ENCODE data around the gene LRRC37A3.
"Not testable (repeated sequence)": the region's sequence is repeated elsewhere in the genome, so short reads cannot be mapped to it uniquely, and the experiment has no call there.

Gene LRRC37A3

DNA sequence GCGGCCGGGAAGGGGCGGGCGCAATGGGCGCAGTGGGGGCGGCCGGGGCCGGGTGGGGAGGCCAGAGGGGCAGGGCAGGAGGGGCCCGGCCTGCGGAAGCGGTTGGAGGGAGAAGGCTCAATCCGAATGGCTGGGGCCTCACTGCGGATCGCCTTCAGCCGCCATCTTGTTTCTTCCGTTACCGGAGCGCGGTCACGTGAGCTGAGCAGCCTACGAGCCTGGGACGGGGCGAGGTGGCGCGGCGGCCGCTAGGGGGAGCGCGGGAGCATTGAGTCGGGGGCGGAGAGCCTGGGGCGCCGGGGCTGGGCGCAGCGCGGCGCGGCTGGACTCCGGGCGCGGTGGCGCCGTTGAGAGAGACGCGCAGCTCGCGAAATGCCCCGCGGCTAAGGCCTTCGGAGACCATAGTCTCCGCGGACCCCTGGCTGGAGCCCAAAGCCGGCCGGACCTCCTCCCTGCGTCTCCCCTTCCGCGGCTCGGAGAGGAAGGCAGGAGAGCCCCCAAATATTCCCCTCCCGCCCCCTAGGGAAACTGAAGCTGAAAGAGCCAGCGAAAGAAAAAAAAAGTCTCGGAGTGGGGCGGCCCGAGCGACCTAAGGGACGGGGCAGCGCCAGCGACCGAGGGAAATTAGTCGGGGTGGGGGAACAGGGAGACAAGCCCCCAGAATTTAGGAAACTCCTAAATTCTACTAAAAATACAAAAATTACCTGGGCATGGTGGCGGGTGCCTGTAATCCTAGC lies at the start of gene LRRC37A3:
TSS of gene LRRC37A3 (minus strand) at position 190 of the 737 bp plus-strand sequence. CDS start 22,221 bp downstream, outside the sequence.
- peak; percentile 99 for DNase-seq

DNA sequence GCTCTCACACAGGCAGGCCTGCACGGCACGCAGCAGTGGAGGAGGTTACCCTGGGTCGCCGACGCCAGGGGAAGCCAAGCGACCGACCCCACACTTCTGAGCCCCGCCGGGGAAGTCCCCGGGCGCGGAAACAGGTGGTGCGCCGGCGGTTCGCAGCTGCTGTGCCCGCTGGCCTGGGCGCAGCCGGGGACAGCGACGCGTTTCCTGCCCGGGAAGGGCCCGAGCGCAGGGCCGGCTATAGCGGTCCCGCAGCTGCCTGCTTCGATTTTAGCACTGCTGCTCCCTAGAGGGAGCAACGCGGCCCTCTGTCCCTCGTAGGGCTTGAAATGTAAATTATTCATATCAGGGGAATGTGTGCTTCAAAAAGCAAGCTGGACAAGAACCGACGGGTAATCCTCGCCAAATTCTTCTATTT lies 46.6 kb upstream of the LRRC37A3 start:
- DNase-seq: peak; percentile 82

DNA sequence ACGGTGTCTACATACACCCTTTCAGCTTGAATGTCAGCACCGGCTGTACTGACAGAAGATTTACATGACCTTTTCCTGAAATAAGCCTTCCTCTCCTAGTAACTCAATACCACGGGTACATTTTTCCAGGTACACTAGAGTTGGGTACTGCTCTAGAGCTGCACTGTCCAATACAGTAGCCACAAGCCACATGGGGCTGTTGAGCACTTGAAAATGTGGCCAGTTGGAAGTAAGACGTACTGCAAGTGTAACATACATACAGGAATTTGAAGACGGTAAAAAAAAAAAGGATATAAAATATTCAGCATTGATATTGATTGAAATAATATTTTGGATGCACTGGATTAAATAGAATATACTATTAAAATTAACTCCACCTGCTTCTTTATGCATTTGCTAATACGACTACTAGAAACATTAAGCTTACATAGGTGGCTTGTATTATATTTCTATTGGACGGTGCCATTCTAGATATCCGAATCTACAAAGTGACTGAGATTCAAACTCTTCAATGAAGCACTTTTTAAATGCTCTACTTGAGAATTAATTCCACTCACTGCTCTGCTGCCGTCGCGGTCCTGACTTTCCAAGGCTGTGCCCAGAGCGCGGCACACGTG lies 46.1 kb upstream of the LRRC37A3 start:
- DNase-seq: not testable (repeated sequence)

DNA sequence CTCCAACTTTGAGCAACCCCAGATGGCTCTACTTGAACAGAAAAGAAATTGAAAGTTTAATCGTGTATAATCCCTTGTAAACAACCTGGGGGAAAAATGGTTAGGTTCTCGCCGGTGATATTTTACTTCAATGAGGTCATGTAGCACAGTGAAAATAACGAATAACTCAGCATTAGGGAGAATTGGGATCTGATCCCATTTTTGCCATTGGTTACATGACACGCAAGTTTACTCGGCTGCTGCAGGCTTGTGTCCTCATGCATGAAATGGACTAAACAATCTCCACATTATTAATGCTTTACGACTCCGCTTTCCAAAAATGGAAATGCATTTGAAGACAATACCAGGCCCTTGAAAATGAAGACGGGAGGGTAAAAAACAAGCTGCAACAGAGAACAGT lies 45.5 kb upstream of the LRRC37A3 start:
- no peak for DNase-seq

DNA sequence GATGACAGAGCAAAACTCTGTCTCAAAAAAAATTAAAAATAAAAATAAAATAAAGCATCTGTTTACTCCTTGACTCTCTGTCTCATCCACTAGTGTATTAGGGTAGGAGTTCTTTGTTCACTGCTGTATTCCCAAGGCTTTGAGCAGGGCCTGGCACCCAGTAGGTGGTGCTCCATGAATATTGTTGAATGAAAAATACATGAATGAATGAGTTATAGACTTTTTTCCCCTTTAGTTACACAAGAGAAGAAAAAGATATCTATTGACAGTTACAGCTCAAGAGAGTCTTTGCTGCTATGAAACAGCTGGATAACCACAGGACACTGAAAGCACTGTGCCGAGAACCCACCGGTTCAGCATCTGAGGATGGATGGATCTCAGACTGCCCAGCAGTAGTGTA lies 44.5 kb upstream of the LRRC37A3 start:
- DNase-seq: not testable (repeated sequence)

DNA sequence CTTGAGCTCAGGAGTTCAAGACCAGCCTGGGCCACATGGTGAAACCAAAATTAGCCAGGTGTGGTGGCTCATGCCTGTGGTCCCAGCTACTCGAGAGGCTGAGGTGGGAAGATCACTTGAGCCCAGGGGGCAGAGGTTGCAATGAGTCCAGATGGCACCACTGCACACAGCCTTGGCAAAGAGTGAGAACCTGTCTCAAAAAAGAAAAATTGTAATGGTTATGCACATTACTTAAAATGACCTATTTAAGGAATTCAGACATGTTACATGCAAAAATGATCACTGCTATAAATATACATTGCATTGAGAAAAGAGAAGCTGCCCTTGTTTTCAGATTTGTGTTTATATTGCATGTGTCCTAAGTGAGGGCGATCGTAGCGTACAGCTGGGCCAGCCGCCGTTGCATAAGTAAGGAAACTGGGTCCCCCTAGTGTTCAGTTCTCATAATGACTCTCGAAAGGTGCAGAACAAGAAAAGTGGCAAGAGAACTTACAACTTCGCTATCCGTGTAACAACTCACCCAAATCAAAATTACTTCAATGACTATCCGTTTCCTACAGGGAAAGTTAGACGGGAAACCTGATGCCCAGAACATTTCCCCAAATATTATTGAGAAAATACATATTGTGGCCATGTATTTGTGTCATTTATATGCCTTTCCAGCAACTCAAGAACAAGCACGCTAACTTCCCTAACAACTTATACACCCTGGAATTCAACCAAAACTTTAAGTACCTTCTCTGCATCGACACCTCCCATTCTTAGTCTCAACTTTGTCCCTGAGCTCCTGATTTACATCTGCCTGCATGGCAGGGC lies 42.5 kb upstream of the LRRC37A3 start:
- DNase-seq: peak; percentile 31

DNA sequence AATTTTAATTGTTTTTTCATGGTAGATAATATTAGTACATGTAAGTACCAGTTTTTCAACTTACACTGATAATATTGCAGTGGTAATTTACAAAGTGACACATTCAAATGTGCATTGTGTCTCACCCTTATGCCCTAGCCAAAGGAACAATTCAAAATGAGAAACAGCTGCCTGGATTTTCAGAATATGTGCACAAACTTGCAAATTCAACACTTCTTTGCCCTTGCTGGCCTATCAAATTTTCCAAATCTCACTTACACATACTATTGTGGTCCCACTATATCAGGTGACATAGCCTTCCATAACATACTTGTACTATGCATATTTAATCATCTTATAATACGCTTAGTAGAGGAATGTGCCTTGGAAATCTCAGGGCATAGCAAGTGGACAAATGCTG lies 32.6 kb upstream of the LRRC37A3 start:
- DNase-seq: no peak

DNA sequence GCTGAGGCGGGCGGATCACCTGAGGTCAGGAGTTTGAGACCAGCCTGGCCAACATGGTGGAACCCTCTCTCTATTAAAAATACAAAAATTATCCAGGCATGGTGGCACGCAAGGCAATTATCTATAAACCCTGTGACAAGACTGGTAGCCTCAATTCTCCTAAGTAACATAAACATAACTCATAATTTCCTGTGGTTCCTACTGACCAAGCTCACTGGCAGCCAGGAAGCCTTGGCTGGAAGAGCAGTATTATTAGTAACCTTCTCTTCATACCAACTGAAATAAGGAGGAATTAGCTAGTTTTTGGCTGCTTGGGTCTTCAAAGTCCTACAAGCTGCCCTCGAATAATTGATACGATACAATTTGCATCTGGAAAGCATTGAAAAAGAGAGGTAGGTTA lies 31.6 kb upstream of the LRRC37A3 start:
- no peak for DNase-seq

DNA sequence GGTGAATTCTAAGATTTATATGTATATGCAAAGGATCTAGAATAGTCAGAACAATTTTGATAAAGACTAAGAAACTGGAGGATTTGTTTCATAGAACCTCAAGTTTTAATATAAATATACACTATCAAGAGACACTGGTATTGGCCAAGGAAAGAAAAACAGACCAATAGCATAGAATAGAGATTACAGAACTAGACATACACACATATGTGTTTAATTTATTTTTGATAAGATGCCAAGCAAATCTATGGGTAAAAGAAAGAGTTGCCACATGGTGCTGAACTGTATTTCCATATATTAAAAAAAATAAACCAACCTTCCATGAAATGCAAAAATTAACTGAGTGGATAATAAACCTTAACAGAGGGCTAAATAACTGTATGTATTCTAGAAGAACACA lies 27.9 kb upstream of the LRRC37A3 start:
- no peak for DNase-seq

DNA sequence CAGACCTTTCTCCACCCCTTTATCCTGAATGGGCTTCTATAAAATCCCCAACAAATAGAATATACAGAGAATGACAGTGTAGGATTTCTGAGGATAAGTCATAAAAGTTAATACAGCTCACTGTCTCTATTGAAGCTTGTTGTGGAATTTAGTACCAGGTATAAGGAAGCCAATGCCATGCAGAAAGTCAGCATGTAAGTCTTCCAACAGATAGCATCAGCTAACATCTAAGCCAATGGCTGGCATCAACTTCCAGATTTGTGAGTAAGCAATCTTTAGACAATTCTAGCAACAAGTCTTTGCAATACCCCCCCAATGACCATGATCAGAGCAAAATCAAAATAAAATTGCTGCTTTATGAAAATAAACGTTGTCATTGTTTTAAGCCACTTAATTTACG lies 22.5 kb upstream of the LRRC37A3 start:
- DNase-seq: no peak

DNA sequence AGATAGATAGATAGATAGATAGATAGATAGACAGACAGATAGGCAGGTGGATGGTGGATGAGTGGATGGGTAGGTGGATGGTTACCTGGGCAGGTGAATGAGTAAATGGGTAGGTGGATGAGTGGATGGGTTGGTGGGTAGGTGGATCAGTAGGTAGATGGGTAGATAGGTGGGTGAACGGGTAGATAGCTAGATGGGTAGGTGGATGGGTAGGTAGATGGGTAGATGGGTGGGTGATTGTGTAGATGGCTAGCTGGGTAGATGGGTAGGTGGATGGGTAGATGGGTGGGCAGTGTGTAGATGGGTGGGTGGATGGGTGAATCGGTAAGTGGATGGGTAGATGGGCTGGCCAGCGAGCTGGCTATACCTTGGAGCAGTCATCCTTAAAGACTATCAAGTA lies 21.8 kb upstream of the LRRC37A3 start:
- DNase-seq: no peak

DNA sequence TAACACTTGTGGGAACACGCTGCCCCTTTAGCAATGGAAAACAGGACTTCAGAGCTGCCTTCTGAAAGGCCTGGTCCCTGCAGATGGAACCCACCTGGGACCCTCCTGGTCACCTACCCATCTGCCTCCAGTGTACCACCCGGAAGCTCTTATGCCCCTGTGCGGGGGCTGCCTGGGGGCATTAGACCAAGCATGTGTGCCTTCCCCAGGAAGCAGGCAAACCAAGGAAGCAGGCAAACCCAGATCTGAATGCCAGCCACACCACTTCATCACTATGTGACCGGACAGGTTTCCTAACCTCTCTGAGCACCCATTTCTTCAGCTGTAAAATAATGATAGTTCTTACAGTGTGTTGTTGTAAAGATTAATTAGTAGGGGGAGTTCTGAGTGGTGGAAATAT lies 20.8 kb upstream of the LRRC37A3 start:
- no peak for DNase-seq

DNA sequence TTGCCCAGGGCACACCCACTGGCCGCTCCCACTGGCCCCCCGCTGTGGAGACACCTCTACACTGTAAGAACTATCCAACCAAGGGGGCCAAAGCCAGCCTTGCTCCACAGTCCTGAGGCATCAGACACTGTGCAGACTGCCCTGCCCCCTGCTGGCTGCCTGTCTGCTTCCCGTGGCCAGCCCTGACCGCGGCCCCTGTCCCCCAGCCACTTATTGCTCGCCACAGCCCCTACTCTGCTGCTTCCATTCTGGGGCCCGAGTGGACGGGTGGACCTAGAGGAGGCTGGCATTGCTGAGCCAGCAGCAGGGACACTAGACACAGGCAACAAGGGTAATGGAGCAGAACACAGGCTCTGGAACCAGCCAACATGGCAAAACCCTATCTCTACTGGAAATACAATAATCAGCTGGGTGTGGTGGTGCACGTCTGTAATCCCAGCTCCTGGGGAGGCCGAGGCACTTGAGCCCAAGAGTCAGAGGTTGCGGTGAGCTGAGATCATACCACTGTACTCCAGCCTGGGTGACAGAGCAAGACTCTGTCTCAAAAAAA lies 19.7 kb upstream of the LRRC37A3 start:
- DNase-seq: peak; percentile 59

DNA sequence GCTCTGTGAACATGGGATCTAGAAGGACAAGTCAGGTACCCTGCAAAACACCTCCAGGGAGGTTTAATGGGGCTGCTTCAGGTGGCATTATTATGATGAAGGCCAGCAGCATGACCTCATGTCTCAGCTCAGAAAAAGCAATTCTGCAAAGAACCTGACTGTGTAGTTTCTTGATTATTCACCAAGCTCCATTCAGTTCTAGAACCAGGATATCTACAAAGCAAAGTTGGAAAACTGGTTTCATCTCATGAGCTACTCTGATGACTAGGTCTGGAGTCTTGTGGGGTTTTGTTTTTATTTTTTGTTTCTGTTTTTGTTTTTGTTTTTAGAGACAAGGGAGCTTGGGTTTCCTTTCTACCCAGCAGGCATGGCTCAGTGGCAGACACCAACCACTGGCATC lies 19.0 kb upstream of the LRRC37A3 start:
- no peak for DNase-seq

DNA sequence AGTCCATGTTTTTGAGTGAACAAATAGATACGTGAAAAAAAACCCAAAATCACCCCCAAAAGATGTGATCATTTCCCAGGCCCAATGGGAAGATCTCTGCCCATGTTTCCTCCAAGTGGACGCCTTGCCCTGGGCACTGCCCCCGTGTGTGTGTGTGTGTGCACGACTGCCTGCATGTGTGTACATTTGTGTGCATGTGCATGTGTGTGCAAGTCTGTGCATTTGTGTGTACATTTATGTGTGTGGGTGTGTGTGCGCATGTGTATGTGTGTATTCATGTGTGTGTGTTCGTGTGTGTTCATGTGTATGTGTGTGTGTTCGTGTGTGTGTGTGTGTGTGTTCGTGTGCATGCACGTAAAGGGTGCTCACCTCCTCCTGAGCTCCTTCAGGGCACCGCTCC lies 16.8 kb upstream of the LRRC37A3 start:
- DNase-seq: no peak

DNA sequence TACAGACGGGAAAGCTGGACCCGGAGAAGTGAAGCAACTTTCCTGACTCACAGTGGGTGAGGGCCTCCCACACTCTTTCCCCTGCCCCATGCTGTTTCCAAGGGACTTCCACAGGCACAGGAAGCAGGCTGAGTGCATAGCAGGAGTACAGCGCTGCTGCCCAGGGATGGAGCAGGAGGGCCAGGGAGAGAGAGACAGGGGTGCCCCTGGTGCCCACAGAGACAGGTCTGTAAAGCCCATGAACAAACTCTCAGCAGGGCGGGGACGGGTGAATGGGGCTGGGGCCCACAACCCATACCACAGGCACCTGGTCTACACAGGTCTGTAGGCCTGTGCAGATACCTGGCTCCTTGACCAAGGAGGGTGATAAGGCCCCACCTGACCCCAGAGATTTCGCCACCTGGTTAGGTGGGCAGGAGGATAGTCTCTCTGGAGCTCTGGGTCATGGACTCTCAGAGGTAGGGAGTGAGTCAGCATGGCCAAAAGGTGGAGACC lies 15.1 kb upstream of the LRRC37A3 start:
- DNase-seq: not testable (repeated sequence)

DNA sequence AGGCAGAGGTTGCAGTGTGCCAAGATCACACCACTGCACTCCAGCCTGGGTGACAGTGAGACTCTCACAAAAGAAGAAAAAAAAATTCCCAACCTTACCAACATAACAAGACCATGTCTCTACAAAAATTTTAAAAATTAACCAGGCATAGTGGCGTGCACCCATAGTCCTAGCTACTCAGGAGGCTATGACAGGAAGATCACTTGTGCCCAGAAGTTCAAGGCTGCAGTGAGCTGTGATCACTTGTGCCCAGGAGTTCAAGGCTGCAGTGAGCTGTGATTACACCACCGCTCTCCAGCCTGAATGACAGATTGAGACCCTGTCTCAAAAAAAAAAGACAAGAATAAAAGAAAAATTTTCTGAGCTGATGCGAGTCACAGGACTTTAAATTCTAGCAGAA lies 13.6 kb upstream of the LRRC37A3 start:
- not testable (repeated sequence) for DNase-seq

DNA sequence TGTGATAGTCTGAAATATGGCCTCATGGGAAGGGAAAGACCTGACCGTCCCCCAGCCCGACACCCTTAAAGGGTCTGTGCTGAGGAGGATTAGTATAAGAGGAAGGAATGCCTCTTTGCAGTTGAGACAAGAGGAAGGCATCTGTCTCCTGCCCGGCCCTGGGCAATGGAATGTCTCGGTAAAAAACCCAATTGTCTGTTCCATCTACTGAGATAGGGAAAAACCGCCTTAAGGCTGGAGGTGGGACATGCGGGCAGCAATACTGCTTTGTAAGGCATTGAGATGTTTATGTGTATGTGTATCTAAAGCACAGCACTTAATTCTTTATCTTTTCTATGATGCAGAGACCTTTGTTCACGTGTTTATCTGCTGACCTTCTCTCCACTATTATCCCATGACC lies 11.1 kb upstream of the LRRC37A3 start:
- DNase-seq: not testable (repeated sequence)

DNA sequence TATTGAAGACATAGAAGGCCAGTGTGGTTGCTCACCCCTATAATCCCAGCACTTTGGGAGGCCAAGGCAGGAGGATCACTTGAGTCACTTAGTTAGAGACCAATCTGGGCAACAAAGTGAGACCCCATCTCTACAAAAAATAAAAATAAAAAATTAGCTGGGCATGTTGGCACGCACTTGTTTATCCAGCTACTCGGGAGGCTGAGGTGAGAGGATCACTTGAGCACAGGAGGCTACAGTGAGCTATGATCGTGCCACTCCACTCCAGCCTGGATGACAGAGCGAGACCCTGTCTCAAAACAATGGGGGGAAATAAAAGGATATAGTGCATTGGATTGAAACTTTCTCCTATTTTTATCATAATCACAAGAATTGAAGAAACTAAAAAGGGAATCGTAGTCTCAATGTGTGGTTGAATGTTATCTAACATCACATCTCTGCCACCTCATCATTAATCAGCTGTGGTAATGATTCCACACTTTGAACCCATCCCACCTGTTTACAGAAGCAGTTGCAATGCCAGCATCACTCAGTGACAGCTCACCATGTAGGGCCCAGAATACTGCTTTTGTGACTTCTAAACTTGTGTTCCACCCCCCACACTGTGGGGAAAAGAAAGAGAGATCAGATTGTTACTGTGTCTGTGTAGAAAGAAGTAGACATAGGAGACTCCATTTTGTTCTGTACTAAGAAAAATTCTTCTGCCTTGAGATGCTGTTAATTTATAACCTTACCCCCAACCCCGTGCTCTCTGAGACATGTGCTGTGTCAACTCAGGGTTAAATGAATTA lies 10.3 kb upstream of the LRRC37A3 start:
- DNase-seq: peak; percentile 64

DNA sequence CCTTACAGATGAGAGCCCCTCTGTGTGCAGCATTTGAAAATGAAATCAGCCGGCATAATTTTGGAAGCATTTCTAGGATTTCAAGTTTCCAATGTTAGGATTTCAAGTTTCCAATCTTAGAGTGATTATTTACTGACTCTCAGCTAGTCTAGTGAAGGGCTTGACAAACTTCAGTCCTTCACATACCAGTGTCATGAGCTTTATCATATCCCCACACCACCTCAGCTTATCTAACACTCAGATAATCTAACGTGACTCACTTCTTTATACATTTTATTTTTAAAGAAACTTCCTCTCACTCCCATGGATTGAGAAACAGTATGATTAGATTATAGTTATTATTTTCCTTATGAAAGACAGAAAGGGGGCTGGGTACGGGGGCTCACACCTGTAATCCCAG lies 9.4 kb upstream of the LRRC37A3 start:
- not testable (repeated sequence) for DNase-seq

DNA sequence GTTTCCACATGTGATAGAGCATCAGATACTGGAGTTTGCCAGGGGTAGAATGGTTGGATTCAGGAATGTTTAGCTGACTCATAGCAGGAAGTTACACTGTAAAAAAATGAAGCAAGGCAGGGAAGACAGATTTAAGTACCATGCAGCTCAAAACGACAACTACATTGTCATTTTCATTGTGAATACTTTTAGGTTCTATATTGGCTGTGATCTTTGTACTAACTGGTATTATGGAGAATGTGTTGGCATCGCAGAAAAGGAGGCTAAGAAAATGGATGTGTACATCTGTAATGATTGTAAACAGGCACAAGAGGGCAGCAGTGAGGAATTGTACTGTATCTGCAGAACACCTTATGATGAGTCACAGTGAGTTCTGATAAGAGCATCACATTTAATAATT lies 8.2 kb upstream of the LRRC37A3 start:
- DNase-seq: peak; percentile 53

DNA sequence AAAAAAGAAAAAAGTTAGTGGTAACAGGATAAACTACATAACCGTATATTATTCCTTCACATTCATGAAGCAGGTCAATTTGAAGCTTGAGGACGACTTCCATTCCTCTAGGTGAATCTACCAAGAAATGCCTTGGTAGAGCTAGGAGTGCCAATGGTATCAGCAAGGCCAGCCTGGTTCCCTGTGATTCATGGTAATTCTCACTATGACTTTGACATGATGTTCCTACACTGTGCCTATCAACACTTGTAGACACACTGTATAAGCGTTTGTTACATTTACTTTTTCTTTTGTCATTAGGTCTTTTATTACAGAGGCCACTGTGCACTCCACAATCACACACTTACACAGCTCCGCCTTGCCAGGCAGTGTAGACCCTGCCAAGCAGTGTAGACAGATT lies 7.2 kb upstream of the LRRC37A3 start:
- DNase-seq: not testable (repeated sequence)

All from activated naive CD4-positive, alpha-beta T cell treated with anti-CD3 and anti-CD28 coated beads, Interleukin-2, amount 50 U/mL, for 16 hours (primary cell).